Mammary epithelial cell (primary cell): ENCODE data around the gene SLC16A3.

Experiments
- CTCF ChIP-seq, 2 donors: IDR thresholded peaks in 1 of 2; conservative IDR thresholded peaks in 1 of 2; 2 replicates each; pipeline ENCODE4 v1.5.1; 2011 to 2012; ENCODE audit warnings: inconsistent platforms in 2 of 2, low read length in 2 of 2, mild to moderate bottlenecking in 2 of 2, control low read depth in 1 of 2, low read depth in 1 of 2; ENCODE audit not compliant: insufficient read depth in 1 of 2; ENCODE audit errors: extremely low read depth in 1 of 2
- EZH2 ChIP-seq: IDR thresholded peaks from 2 replicates; pipeline ENCODE4 v1.6.1; 2012; ENCODE audit warnings: low read length, inconsistent platforms, borderline replicate concordance

- TF ChIP-seq CTCF (conservative IDR thresholded peaks at IDR 0.05 in 1 of 2, IDR thresholded peaks at IDR 0.05 in 1 of 2; ENCODE audit: extremely low read depth in 1 of 2, insufficient read depth in 1 of 2, low read depth in 1 of 2, low read length in 2 of 2): no peak
- no peak for TF ChIP-seq EZH2
Measured at GRCh38 chr17:82234211-82235055, 5.6 kb downstream of the SLC16A3 start.
